ENCODE data around the gene EHMT1.
"Not testable (repeated sequence)": the region's sequence is repeated elsewhere in the genome, so short reads cannot be mapped to it uniquely, and the experiment has no call there.

Gene EHMT1

GRCh38 chr9:137809726-137810450 lies 191.1 kb downstream of the EHMT1 start:
- not testable (repeated sequence) for H3K4me3 ChIP-seq (ENCODE audit: low read depth, low read length); DNase-seq (ENCODE audit: low read depth)

DNA sequence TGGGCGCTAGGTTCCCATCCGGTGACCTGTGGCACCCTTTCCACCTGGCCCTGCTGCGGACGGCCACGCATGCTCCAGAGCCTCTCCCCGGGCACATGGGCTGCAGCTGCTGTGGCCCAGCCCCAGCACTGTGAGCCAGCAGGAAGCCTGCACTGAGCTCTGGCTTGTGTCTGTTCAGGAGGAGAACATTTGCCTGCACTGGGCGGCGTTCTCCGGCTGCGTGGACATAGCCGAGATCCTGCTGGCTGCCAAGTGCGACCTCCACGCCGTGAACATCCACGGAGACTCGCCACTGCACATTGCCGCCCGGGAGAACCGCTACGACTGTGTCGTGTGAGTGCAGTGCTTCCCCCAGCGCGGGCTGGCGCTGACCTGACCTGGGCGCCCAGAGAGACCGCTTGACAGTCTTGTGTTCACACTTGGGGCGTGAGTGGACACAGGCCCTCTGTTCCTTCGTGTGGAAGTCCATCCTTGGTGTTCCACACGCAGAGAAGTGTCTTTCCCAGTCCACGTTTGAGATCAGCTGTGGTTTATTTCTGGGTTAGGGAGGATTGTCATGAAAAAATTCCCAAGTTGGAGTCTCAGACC lies 192.6 kb downstream of the EHMT1 start:
- DNase-seq (ENCODE audit: low read depth), result no peak
- H3K4me3 ChIP-seq (ENCODE audit: low read depth, low read length), result no peak overlapping the region

DNA sequence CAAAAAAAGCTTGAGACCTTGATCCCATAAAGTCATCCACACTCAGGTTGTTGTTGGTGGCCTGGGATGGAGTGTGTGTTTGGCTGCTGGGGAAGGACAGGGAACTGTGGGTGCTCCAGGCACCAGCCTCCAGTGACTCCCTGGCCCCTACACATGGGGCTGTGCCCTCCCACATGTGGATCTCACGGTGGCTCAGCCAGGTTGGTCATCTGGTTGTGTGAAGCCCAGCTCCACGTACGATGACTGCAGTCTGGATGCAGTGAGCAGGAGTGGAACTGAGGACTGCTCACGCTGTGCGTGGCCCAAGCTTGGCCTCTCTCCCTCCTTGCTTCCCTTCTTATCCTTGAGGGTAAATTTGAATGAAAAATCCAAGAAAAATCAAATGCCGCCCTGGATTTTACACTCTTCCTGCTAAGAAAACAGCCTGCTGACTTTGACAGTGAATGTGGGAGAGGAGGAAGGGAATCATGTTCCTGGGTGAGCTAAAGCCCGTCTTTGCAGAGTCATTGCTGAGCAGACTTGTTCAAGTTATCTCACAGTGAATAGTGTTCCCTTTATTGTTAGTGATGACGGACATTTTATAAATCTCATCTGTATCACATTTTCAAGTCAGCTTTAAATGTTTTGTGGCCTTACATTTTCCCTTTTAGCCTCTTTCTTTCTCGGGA lies 193.7 kb downstream of the EHMT1 start:
- no peak for DNase-seq (ENCODE audit: low read depth)
- no peak overlapping the region for H3K4me3 ChIP-seq (ENCODE audit: low read depth, low read length)

DNA sequence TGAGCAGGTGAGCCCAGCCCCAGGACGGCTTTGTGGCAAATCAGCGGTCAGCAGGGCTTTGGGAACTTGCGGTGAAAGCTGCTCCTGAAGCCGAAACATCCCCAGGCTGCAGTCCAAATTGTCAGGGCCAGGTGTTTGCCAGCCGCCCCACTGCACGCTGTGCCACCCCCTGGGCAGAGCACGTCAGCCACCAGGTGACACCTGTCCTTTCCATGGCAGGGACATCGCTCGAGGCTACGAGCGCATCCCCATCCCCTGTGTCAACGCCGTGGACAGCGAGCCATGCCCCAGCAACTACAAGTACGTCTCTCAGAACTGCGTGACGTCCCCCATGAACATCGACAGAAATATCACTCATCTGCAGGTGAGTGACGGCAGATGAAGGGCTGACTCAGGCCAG lies 194.4 kb downstream of the EHMT1 start:
- DNase-seq (ENCODE audit: low read depth), result no peak
- H3K4me3 ChIP-seq (ENCODE audit: low read depth, low read length), result no peak overlapping the region

DNA sequence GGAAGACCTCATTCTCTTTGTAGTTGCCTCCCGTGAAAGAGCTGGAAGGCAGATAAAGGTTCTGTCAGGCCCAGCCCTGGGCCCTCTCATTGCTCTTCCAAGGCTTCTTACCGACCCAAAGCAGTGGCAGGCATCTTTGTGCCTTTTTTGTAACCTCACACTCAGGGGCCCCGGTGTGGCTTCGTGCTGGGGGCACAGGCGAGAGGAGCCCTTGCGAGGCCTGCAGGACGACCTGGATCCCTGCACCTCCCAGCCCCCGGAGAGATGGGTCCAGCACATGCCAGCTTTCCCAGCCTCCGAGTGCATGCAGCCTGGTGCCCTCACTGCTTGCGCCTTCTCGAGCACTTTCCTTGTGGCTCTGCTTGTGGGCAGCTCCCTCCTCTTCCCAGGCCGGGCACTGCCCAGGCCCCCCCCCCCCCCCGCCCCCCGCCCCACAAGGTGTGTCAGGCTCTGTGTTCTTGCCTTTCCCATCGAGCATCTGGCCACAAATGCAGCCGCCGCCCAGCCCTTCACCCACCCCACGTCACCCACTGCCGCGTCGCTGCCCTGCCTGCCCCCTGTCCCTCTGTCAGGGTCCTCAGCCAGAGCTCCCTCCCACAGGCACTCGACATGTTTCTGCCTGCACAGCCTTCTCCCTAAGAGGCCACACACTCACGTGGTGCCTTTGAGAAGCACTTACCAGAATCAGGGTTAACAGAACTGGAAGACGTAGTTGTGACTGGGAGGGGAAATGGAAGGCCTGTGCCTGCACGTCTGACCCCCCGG lies 195.0 kb downstream of the EHMT1 start:
- no peak for DNase-seq (ENCODE audit: low read depth)
- H3K4me3 ChIP-seq (ENCODE audit: low read depth, low read length), result no peak overlapping the region

DNA sequence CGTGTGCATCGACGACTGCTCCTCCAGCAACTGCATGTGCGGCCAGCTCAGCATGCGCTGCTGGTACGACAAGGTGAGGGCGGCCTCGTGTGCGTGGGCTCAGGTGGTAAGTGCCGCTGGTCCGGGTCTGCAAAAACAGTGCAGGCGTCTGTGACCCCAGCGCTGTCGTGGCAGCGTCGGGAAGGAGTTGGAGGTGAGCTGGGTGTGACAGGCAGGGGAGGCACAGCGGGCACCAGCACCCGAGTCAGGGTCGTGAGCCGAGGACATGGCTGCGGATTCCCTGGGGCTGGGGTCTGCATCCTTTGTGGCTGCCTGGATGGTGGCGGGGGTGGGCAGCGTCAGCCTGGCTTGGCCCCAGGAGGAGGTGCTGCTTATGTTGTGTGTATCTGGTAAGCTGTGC lies 195.6 kb downstream of the EHMT1 start:
- no peak for DNase-seq (ENCODE audit: low read depth)
- no peak overlapping the region for H3K4me3 ChIP-seq (ENCODE audit: low read depth, low read length)

GRCh38 chr9:137814841-137815240 lies 196.0 kb downstream of the EHMT1 start:
- H3K4me3 ChIP-seq (ENCODE audit: low read depth, low read length), result no peak overlapping the region
- no peak for DNase-seq (ENCODE audit: low read depth)

DNA sequence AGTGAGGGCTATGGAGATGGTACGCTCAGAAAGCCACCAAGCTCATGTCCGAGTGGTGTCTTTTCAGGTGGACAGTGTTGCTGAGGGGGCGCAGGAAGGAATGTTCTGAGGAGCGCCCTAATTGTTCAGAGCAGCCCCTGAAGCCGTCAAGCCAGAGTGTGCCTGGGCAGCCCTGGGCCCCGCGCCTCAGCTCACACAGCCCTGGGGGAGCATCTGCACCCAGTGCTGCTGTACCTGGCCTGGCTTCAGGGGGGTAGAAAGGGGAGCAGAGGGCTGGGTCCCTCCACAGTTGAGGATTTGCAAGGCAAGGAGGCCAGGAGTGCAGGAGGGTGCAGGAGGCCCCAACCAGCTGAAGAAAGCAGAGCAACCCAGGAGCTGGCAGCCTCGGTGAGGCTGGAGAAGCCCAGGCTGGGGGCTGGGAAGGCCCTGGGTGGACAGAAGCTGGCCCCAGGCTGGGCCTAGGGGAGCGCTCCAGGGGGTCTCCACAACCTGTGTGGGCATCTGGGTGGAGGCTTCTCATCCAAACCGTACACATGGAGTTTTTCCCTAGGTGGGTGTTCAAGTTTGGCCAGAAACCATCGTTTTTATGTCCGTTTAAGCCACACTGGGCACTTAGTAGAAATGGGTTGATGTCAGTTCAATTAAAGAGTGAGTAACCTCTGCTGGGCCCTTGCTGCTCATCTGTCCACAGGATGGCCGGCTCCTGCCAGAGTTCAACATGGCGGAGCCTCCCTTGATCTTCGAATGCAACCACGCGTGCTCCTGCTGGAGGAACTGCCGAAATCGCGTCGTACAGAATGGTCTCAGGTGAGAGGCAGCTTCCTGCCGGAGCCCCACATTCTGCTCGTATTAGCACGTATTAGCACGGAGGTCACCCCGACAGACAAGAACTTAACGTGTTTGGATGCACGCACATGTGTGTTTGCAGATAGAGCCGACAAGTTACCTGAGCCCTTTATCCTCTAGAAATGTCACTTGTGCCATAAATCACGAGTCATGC lies 196.8 kb downstream of the EHMT1 start:
- no peak for DNase-seq (ENCODE audit: low read depth)
- H3K4me3 ChIP-seq (ENCODE audit: low read depth, low read length), result no peak overlapping the region

- no peak for DNase-seq (ENCODE audit: low read depth)
- H3K4me3 ChIP-seq (ENCODE audit: low read depth, low read length), result no peak overlapping the region
These were observed 197.9 kb downstream of the EHMT1 start for GRCh38 chr9:137816531-137817235.

DNA sequence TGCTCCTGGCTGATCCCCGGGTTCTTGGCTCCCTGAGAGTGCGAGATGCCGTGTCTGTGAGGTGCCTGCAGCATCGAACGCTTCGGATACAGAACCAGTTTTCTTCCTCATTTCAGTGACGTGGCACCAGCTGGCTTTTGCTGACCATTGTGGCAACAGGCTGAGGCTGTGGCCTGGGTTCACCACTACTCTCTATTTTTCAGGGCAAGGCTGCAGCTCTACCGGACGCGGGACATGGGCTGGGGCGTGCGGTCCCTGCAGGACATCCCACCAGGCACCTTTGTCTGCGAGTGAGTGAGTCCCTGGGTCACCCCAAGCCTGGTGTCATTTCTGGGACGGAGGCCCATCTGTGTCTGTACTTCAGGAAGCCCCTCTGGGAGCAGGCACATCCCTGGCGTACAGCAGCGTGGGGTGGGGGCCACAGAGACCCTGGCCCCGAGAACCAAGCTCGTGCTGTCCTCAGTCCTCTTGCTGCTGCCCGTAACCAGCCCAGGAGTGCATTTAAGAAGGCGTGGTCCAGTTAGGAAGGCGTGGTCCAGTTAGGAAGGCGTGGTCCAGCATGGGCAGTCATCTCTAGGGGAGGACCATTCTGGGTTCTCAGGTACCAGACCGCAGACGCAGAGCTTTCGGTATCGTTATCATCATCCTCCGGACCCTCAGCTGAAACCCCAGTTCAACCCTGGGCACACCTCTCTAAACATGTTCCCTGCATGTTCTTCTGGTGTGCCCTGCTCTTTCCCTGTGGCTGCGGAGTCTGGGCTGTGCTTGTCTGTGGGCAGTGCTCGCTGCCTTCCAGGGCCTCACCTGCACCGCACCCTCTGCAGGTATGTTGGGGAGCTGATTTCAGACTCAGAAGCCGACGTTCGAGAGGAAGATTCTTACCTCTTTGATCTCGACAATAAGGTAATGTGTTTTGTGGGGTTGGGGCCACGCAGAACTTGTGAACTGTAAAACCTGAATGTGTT lies 198.7 kb downstream of the EHMT1 start:
- no peak overlapping the region for H3K4me3 ChIP-seq (ENCODE audit: low read depth, low read length)
- DNase-seq (ENCODE audit: low read depth), result no peak

DNA sequence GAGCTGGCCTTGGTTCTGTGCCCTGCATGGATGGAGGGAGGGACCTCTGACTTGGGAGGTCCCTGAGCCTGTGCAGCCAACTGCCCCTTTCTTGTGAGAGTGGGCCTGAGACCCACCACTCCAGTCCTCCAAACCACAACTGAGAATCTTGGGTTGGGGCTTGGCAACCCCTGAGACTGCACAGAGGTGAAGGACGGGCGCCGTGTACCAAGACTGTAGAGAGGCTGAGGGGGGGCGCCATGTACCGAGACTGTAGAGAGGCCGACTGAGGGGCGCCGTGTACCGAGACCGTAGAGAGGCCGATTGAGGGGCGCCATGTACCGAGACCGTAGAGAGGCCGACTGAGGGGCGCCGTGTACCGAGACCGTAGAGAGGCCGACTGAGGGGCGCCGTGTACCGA lies 199.5 kb downstream of the EHMT1 start:
- no peak overlapping the region for H3K4me3 ChIP-seq (ENCODE audit: low read depth, low read length)
- DNase-seq (ENCODE audit: low read depth), result no peak

DNA sequence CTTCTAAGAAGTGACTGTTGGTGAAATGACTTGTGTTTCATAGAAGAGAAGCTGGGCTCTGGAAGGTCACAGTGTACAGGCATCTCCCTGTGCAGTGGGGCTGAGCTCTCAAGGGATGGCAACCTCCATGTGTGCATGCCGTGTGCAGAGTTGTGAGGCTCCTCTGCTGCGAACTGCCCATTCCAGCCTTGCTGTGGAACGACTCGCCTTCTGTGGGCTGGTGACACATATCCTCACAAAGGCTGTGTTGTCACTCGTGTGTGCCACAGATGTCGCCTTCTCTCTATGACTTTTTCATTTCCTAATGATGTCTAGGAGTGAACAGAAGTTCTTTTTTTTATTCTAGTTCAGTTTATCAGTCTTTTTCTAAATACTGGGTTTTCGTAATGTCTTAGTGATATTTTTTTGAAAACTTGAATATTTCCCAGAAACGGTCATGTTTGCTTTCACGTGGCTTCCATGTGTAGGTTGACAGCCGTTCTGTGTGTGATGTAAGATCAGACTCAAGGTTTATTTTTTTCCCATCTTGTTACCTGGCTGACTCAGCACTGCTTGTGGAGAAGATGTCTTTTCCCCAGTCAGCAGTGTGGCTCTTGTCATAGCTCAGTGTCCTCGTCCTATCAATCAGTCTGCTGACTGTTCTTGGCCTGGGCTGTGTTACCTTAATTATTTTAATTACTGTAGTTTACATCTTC lies 201.5 kb downstream of the EHMT1 start:
- H3K4me3 ChIP-seq (ENCODE audit: low read depth, low read length), result no peak overlapping the region
- no peak for DNase-seq (ENCODE audit: low read depth)

DNA sequence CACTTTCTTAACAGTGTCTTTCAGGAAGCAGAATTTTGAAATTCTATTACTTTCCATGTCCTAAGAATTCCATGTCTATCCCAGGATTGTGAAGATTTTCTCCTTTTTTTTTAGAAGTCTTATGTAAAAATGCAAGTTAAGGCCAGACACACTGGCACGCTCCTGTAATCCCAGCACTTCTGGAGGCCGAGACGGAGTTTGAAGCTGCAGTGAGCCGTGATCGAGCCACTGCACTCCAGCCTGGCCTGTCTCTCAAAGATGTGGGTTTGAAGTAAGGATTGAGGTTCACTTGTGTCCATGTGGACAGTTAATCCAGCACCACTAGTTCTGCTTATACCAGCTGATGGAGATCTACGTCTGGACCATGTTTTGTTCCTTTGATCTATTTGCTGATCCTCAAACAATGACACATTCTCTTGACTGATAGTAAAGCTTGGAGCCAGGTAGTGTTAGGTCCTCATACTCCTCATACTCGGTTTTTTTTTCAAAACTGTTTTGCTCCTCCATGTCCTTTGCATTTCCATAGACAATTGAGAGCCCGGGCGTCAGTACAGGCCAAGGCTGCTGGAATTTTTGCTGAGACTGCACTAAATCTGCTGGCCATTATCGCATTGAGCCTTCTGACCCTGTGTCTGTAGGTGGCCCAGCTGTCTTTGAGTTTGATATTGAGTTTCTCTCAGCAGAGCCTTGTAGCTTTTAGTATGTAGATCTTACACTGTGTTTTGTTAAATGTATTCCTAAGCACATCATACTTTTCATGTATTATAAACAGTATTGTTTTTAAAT lies 205.4 kb downstream of the EHMT1 start:
- no peak for DNase-seq (ENCODE audit: low read depth)

GRCh38 chr9:137825324-137825989 lies 206.7 kb downstream of the EHMT1 start:
- DNase-seq (ENCODE audit: low read depth), result no peak

More for the DNA sequence above, 205.4 kb downstream of the EHMT1 start:
- H3K4me3 ChIP-seq (ENCODE audit: low read depth, low read length), result no peak overlapping the region

DNA sequence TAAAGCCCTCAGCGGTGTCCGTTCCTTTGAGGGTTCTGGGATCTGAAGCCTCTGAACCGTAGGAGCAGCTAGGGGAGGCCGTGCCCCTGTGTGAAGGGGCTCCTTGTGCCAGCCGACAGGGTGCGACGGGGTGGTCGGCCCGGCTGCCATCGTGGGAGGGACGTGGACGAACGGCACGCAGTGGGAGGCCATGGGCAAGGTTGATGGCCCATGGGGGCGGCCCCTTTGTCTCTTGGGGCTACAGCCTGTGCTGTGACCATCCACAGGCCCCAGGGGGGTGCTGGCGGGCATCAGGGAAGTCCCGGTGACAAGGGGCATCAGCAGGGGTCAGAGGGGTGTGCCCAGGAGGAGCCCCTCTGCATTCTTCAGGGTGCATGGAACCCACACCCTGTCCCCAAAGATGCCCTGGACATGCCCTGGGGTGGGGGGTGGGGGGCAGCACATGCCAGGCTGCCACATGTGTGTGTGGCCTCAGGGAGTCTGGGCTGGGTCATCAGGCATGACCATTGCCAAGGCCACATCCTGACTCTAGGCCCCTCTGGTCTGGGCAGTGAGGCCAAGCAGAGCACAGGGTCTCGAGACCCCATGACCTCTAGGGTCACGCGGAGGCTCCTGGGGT lies 209.2 kb downstream of the EHMT1 start:
- DNase-seq (ENCODE audit: low read depth), result no peak
- no peak overlapping the region for H3K4me3 ChIP-seq (ENCODE audit: low read depth, low read length)

More at GRCh38 chr9:137825324-137825989, 206.7 kb downstream of the EHMT1 start:
- no peak overlapping the region for H3K4me3 ChIP-seq (ENCODE audit: low read depth, low read length)

All from skeletal muscle cell (primary cell).